Pancreas (tissue), 10 donors: ENCODE data around the gene CFDP1. TPM values are rescaled to one million over a fixed set of nuclear protein-coding genes. Genes with fewer than 3 reads are reported as not detected.
A peak's percentile ranks its signal among the peaks of the same experiment; 100 is the strongest.
"Not testable (repeated sequence)": the region's sequence is repeated elsewhere in the genome, so short reads cannot be mapped to it uniquely, and the experiment has no call there.

Source experiments
- ATAC-seq, 4 donors: fragments of 200-7000 bp; cut with Tn5 transposase; one replicate each; pipeline versions ENCODE4 v1.8.0 to v1.9.1; 2020; ENCODE audit warnings: mild to moderate bottlenecking in 4 of 4, moderate library complexity in 4 of 4
- DNase-seq, 6 donors: peaks; one replicate each; pipeline ENCODE4 v3.0.0-alpha.2; 2020
- FAIRE-seq: peaks from 2 replicates; lab custom pipeline; 2012; peaks lifted over from hg19 to GRCh38; lab: Jason Lieb, UNC
- H3K27ac ChIP-seq, 4 donors: fragments of 200-600 bp; sonication (generic); 1 replicate in 3 of 4; 2 replicates in 1 of 4; pipeline versions ENCODE4 v1.5.0 to v1.8.0; 2020
- H3K27me3 ChIP-seq, 4 donors: fragments of 200-600 bp; one replicate each; pipeline ENCODE4 v1.8.0; 2021
- H3K36me3 ChIP-seq, 3 donors: fragments of 200-600 bp; sonication (generic) in 1 of 3; one replicate each; pipeline versions ENCODE4 v1.5.0 to v1.8.0; 2020 to 2021
- H3K4me1 ChIP-seq, 3 donors: fragments of 200-600 bp; one replicate each; pipeline ENCODE4 v1.8.0; 2021
- H3K4me3 ChIP-seq, 4 donors: fragments of 200-600 bp; sonication (generic) in 2 of 4; one replicate each; pipeline versions ENCODE4 v1.5.0 to v1.8.0; 2020 to 2021
- H3K9me3 ChIP-seq, 4 donors: fragments of 200-600 bp; one replicate each; pipeline ENCODE4 v1.8.0; 2021
- CTCF ChIP-seq, 4 donors: fragments of 200-600 bp; sonication (generic) in 3 of 4; IDR thresholded peaks; one replicate each; pipeline versions ENCODE4 v1.5.0 to v1.8.0; 2021; ENCODE audit warnings: antibody characterized with exemption in 4 of 4
- WGBS, 2 donors: extraction: QIAGEN DNeasy Blood & Tissue Kit; methylation state at CpG; one replicate each; pipeline ENCODE4 v1.1.7; 2013; 5-methylcytosine and 5-hydroxymethylcytosine counted together
- intact Hi-C, 3 donors: fragments of 100-400 bp; cut with DNase I; formaldehyde crosslinking; loops; one replicate each; pipeline versions ENCODE4 v1.11.1 to v1.14.2; 2022
- polyA plus RNA-seq, 2 donors: library from polyadenylated mRNA; stranded (reverse); fragments of 200-250 nt; gene quantifications; one replicate each; pipeline ENCODE4 v1.2.3, GENCODE V29; 2013
- total RNA-seq, 6 donors: library from RNA; stranded (reverse); fragmentation: NEBNext Ultra II Directional in 4 of 6; extraction: Animal tissue kit (Norgen Biotek cat#: 25700) in 4 of 6; gene quantifications; one replicate each; pipeline versions ENCODE4 v1.2.1 to v1.2.4, GENCODE V29; 2021 to 2023
- donor health status: healthy with polysubstance abuse.
- donor health status: DM: no; HTN: no; CAD: no; lungs with moderate emphysema.
- donor health status: DM: no; HTN: no; CAD: no.
- donor health status: control.
- donor health status: control.
- donor health status: Bipolar disorder and iron deficiency.
- donor health status: DM: yes; HTN: yes; CAD: no.
- donor health status: DM: no; HTN: no; CAD: no.
- donor health status: DM: no; HTN: no; CAD: no.
- donor health status: DM: yes; HTN: yes; CAD: no.

CFDP1 gene
- total and polyA plus RNA-seq, 8 donors: 19.3 to 57.5 (median 25.6) TPM

GRCh38 chr16:75279305-75279704 lies 154.0 kb downstream of the CFDP1 start:
- DNase-seq: peak in 1 of 6 donors; percentile 66
- Histone ChIP-seq H3K4me3 (no peak overlapping the region), H3K4me1 (no peaks in the 10 kb centered on the region), H3K27ac (no peak overlapping the region), H3K27me3 (no peaks in the 10 kb centered on the region), H3K9me3 (no peaks in the 10 kb centered on the region), H3K36me3 (no peaks in the 10 kb centered on the region)
- intact Hi-C loops: no loop called here
- TF ChIP-seq CTCF (IDR thresholded peaks at IDR 0.05): no peak
- ATAC-seq: peak; percentile 71 to 84 (median 78)
- WGBS, 2 donors: 24 to 26% methylated on average over 10 of the region's 10 CpGs
- FAIRE-seq: no peak

- H3K27ac ChIP-seq: no peak overlapping the region
- no peaks in the 10 kb centered on the region for H3K27me3 ChIP-seq
- H3K4me3 ChIP-seq: no peak overlapping the region
- WGBS, 2 donors: 86 to 88% methylated on average over 23 of the region's 23 CpGs
- no peaks in the 10 kb centered on the region for H3K36me3 ChIP-seq
- ATAC-seq: no peak
- no peak for FAIRE-seq
- no peak for DNase-seq
- no peak for TF ChIP-seq CTCF (IDR thresholded peaks at IDR 0.05)
- H3K4me1 ChIP-seq: peaks cover 0 to 1% (median 0%) of the 10 kb centered on the region in 3 donors
- no peaks in the 10 kb centered on the region for H3K9me3 ChIP-seq
- intact Hi-C loops: no loop called here
Observed at GRCh38 chr16:75273054-75273925, 160.0 kb downstream of the CFDP1 start.

- FAIRE-seq, H3K27me3 ChIP-seq, H3K9me3 ChIP-seq, ATAC-seq, H3K36me3 ChIP-seq, H3K27ac ChIP-seq, H3K4me1 ChIP-seq, H3K4me3 ChIP-seq, intact Hi-C loops, DNase-seq: not testable (repeated sequence)
- 92 to 95% methylated on average over 10 of the region's 10 CpGs for WGBS, 2 donors
Observed at GRCh38 chr16:75272629-75273028, 160.7 kb downstream of the CFDP1 start.

- FAIRE-seq: no peak
- no peak for DNase-seq
- TF ChIP-seq CTCF (IDR thresholded peaks at IDR 0.05): no peak
- H3K4me1 ChIP-seq: peaks cover 0 to 8% (median 6%) of the 10 kb centered on the region in 3 donors
- no peaks in the 10 kb centered on the region for H3K9me3 ChIP-seq
- intact Hi-C loops: no loop called here
- H3K36me3 ChIP-seq: no peaks in the 10 kb centered on the region
- H3K27ac ChIP-seq: no peak overlapping the region
- no peaks in the 10 kb centered on the region for H3K27me3 ChIP-seq
- no peak overlapping the region for H3K4me3 ChIP-seq
- no peak for ATAC-seq
- 75 to 78% methylated on average over 12 of the region's 12 CpGs for WGBS, 2 donors
Observed at GRCh38 chr16:75272097-75272551, 161.2 kb downstream of the CFDP1 start.

- no peak for TF ChIP-seq CTCF (IDR thresholded peaks at IDR 0.05)
- no peak overlapping the region for H3K27ac ChIP-seq
- 91 to 92% methylated on average over 6 of the region's 6 CpGs for WGBS, 2 donors
- FAIRE-seq: no peak
- no peak for ATAC-seq
- no peaks in the 10 kb centered on the region for H3K36me3 ChIP-seq
- no peak overlapping the region for H3K4me3 ChIP-seq
- no peak for DNase-seq
- no peaks in the 10 kb centered on the region for H3K27me3 ChIP-seq
- no peaks in the 10 kb centered on the region for H3K9me3 ChIP-seq
- intact Hi-C loops: no loop called here
- H3K4me1 ChIP-seq: peaks cover 0 to 10% (median 8%) of the 10 kb centered on the region in 3 donors
Observed at GRCh38 chr16:75271441-75272096, 161.7 kb downstream of the CFDP1 start.

- FAIRE-seq, DNase-seq, ATAC-seq, intact Hi-C loops, H3K27ac ChIP-seq, H3K27me3 ChIP-seq, H3K4me3 ChIP-seq, H3K36me3 ChIP-seq, H3K9me3 ChIP-seq: not testable (repeated sequence)
- 44 to 70% methylated on average over 9 of the region's 9 CpGs for WGBS, 2 donors
- H3K4me1 ChIP-seq: peaks cover 3 to 15% (median 10%) of the 10 kb centered on the region in 3 donors
Observed at GRCh38 chr16:75269358-75269757, 163.9 kb downstream of the CFDP1 start.
